HEK293T (cell line): ENCODE measurements around the gene AQP7.

Experiments
- CTCF ChIA-PET: fragments of 350-600 bp; formaldehyde crosslinking; extraction: SDS; loops from one replicate; lab custom pipeline; 2021; ENCODE audit warnings: antibody characterized with exemption, inconsistent platforms; lab: Yijun Ruan, JAX
- POLR2A ChIA-PET: fragments of 350-600 bp; formaldehyde crosslinking; extraction: SDS; loops from one replicate; lab custom pipeline; 2020; ENCODE audit warnings: antibody characterized with exemption, inconsistent platforms; lab: Yijun Ruan, JAX
- DNase-seq: peaks from one replicate; pipeline ENCODE4 v3.0.0; 2012; ENCODE audit warnings: mixed read lengths; ENCODE audit errors: extremely low spot score
- ARNT ChIP-seq: fragments of 450-650 bp; IDR thresholded peaks from 2 replicates; pipeline ENCODE4 v1.6.1; 2017; ENCODE audit warnings: mild to moderate bottlenecking
- BHLHE40 ChIP-seq: fragments of 450-650 bp; IDR thresholded peaks from 2 replicates; pipeline ENCODE4 v1.6.1; 2016; ENCODE audit warnings: mild to moderate bottlenecking, moderate library complexity, borderline replicate concordance
- CTBP1 ChIP-seq: fragments of 450-650 bp; IDR thresholded peaks from 2 replicates; pipeline ENCODE4 v1.6.1; 2016; ENCODE audit warnings: borderline replicate concordance
- ELF4 ChIP-seq: fragments of 450-650 bp; IDR thresholded peaks from 2 replicates; pipeline ENCODE4 v1.6.1; 2017; ENCODE audit warnings: antibody characterized with exemption
- FOXA1 ChIP-seq: fragments of 450-650 bp; IDR thresholded peaks from 2 replicates; pipeline ENCODE4 v1.6.1; 2016; ENCODE audit warnings: mild to moderate bottlenecking
- FOXK2 ChIP-seq: fragments of 450-650 bp; IDR thresholded peaks from 2 replicates; pipeline ENCODE4 v1.6.1; 2016; ENCODE audit warnings: mild to moderate bottlenecking
- FOXM1 ChIP-seq: fragments of 450-650 bp; IDR thresholded peaks from 2 replicates; pipeline ENCODE4 v1.6.1; 2017; ENCODE audit warnings: mild to moderate bottlenecking, borderline replicate concordance
- HDGF ChIP-seq: fragments of 450-650 bp; IDR thresholded peaks from 2 replicates; pipeline ENCODE4 v1.6.1; 2017; ENCODE audit warnings: antibody characterized with exemption, borderline replicate concordance
- L3MBTL2 ChIP-seq: fragments of 450-650 bp; conservative IDR thresholded peaks from 2 replicates; pipeline ENCODE4 v1.6.1; 2016; ENCODE audit warnings: mild to moderate bottlenecking
- LEF1 ChIP-seq: fragments of 450-650 bp; IDR thresholded peaks from 2 replicates; pipeline ENCODE4 v1.6.1; 2017; ENCODE audit warnings: mild to moderate bottlenecking, borderline replicate concordance
- NFRKB ChIP-seq: fragments of 450-650 bp; IDR thresholded peaks from 2 replicates; pipeline ENCODE4 v1.6.1; 2016; ENCODE audit warnings: mild to moderate bottlenecking, moderate library complexity
- SP1 ChIP-seq: fragments of 450-650 bp; IDR thresholded peaks from 2 replicates; pipeline ENCODE4 v1.6.1; 2017
- SUZ12 ChIP-seq: fragments of 450-650 bp; IDR thresholded peaks from 2 replicates; pipeline ENCODE4 v1.6.1; 2016; ENCODE audit warnings: mild to moderate bottlenecking
- TARDBP ChIP-seq: fragments of 450-650 bp; IDR thresholded peaks from 2 replicates; pipeline ENCODE4 v1.6.1; 2016
- ZNF384 ChIP-seq: fragments of 450-650 bp; IDR thresholded peaks from 2 replicates; pipeline ENCODE4 v1.6.1; 2016
- TF ChIP-seq, protein P1 (sequence below): fragments of 450-650 bp; IDR thresholded peaks from 2 replicates; pipeline ENCODE4 v1.6.1; 2016

AQP7 gene

DNA sequence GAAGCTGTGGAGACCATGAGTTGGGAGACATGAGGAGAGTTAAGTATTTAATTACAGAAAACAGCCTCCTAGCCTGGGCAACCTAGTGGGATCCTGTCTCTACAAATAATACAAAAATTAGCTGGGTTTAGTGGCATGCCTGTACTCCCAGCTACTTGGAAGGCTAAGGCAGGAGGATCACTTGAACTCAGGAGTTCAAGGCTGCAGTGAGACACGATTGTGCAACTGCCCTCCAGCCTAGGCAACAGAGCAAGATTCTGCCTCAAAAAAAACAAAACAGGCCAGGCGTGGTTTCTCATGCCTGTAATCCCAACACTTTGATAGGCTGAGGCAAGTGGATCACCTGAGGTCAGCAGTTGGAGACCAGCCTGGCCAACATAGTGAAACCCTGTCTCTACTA lies 52.6 kb downstream of the AQP7 start:
- DNase-seq: no peak

DNA sequence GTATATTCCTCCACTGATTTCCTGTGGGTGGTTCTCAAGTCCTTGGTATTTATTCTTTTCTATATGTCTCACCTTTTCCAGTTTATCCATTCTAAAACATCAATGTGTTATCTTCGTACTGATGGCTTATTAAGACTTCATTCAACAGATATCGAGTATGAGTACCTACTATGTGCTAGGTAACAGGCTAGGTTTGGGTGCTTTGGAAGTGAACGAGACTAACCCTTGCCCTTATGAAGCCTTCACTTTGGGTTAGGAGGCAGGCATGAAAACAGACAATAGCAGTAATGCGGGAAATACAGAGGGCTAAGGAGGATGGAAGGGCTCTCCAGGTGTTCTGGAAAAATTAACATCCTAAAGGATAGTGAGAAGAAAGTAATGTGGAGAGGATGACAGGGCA lies 53.4 kb downstream of the AQP7 start:
- no peak for DNase-seq
- POLR2A ChIA-PET: no interaction called here
- CTCF ChIA-PET: no interaction called here

More for the DNA sequence above, 52.6 kb downstream of the AQP7 start:
- no peak for TF ChIP-seq ZNF384
- no peak for TF ChIP-seq BHLHE40
- no peak for TF ChIP-seq ARNT
- TF ChIP-seq ELF4: no peak
- TF ChIP-seq L3MBTL2: no peak
- ChIA-PET CTCF (no interaction called here), POLR2A (no interaction called here)

DNA sequence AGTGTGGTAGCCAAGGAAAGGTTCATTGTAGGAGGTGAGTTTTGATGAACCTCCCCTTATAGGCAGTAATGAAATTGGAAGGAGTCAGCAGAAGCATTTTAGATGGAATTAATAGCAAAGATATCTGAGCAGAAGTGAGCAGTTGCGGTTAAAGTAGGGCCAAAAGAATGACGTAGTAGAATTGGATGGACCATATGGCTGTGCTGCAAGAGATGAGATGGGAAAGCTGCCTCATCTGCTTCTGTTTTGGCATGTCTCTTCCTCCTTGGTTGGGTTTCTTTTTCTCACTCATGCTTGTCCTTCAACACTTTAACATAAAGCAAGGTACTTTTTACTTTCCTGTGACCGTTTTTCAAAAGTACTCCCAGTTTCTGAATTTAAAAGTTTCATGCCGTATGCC lies 55.8 kb downstream of the AQP7 start:
- ChIA-PET POLR2A (no interaction called here), CTCF (no interaction called here)
- no peak for DNase-seq
- TF ChIP-seq L3MBTL2 (no peak), ARNT (no peak)

More for the DNA sequence above, 53.4 kb downstream of the AQP7 start:
- TF ChIP-seq FOXM1: no peak
- no peak for TF ChIP-seq ELF4
- no peak for TF ChIP-seq SUZ12
- no peak for TF ChIP-seq NFRKB
- no peak for TF ChIP-seq CTBP1
- TF ChIP-seq L3MBTL2: no peak
- no peak for TF ChIP-seq LEF1
- no peak for TF ChIP-seq FOXA1
- TF ChIP-seq FOXK2: no peak
- no peak for TF ChIP-seq SP1
- no peak for TF ChIP-seq TARDBP

DNA sequence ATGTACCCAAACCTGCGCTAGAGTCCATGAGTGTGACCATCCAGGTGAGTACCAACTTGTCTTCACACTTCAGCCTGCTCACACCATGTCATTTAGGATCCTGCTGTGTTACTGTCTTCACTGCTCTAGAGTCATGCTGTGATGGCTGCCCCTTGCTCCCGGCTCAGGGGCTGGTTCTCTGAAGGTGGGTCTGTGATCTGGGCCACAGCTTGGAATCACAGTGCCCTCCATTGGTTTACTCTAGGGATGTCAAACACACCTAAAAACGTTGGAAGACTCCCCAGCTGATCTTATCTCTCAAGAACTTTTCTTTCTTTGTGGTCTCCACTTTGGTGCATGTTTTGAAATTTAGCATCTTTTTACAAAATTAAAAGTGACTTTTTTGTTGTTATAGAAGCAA lies 58.2 kb downstream of the AQP7 start:
- POLR2A ChIA-PET: no interaction called here
- CTCF ChIA-PET: no interaction called here
- TF ChIP-seq, protein P1, sequence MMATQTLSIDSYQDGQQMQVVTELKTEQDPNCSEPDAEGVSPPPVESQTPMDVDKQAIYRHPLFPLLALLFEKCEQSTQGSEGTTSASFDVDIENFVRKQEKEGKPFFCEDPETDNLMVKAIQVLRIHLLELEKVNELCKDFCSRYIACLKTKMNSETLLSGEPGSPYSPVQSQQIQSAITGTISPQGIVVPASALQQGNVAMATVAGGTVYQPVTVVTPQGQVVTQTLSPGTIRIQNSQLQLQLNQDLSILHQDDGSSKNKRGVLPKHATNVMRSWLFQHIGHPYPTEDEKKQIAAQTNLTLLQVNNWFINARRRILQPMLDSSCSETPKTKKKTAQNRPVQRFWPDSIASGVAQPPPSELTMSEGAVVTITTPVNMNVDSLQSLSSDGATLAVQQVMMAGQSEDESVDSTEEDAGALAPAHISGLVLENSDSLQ: no peak
- no peak for TF ChIP-seq LEF1
- TF ChIP-seq ELF4: no peak
- no peak for TF ChIP-seq L3MBTL2
- no peak for TF ChIP-seq FOXM1
- TF ChIP-seq SUZ12: no peak
- TF ChIP-seq FOXA1: no peak
- no peak for TF ChIP-seq NFRKB
- DNase-seq: no peak

DNA sequence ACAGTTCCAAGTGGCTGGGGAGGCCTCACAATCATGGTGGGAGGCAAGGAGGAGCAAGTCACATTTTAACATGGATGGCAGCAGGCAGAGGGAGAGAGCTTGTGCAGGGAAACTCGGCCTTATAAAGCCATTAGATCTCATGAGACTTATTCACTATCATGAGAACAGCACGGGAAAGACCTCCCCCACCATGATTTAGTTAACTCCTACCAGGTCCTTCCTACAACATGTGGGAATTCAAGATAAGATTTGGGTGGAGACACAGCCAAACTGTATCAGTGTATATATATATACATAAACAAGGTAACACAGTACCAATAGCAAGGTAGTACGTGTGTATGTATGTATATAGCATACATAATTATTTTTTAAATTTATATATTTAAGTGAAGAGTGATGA lies 61.2 kb downstream of the AQP7 start:
- ChIA-PET POLR2A (no interaction called here), CTCF (no interaction called here)
- TF ChIP-seq FOXK2 (no peak), BHLHE40 (no peak), SUZ12 (no peak), ELF4 (no peak), FOXM1 (no peak), CTBP1 (no peak), L3MBTL2 (no peak), FOXA1 (no peak), LEF1 (no peak), HDGF (no peak), NFRKB (no peak), ARNT (no peak), ZNF384 (no peak), SP1 (no peak), TARDBP (no peak)
- TF ChIP-seq, protein P1: no peak
- no peak for DNase-seq

DNA sequence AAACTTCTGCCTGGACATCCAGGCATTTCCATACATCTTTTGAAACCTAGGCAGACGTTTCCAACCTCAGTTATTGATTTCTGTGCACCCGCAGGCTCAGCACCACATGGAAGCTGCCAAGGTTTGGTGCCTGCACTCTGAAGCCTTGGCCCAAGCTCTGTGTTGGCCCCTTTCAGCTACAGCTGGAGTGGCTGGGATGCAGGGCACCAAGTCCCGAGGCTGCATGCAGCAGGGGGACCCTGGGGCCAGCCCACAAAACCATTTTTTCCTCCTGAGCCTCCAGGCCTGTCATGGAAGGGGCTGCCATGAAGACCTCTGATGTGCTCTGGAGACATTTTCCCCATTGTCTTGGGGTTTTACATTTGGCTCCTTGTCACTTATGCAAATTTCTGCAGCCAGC lies 62.2 kb downstream of the AQP7 start:
- DNase-seq: no peak
- ChIA-PET CTCF (no interaction called here), POLR2A (no interaction called here)
- no peak for TF ChIP-seq FOXM1
- no peak for TF ChIP-seq SUZ12
- no peak for TF ChIP-seq HDGF
- no peak for TF ChIP-seq BHLHE40
- no peak for TF ChIP-seq ELF4
- no peak for TF ChIP-seq FOXK2
